Liver (tissue), 9 donors: ENCODE measurements around the gene INPP4A. TPM values are rescaled to one million over a fixed set of nuclear protein-coding genes. Genes with fewer than 3 reads are reported as not detected.
"Not testable (repeated sequence)": the region's sequence is repeated elsewhere in the genome, so short reads cannot be mapped to it uniquely, and the experiment has no call there.

Experiments used
- DNase-seq: peaks from one replicate; pipeline ENCODE4 v3.0.0-alpha.2; 2017; ENCODE audit warnings: low spot score
- H3K27ac ChIP-seq, 2 donors: one replicate each; pipeline ENCODE4 v1.7.0; 2013; ENCODE audit warnings: inconsistent platforms in 2 of 2, low read length in 2 of 2, control low read depth in 1 of 2, low read depth in 1 of 2, mild to moderate bottlenecking in 1 of 2
- H3K27me3 ChIP-seq, 4 donors: one replicate each; pipeline versions ENCODE4 v1.6.1 to v1.7.0; 2013; ENCODE audit warnings: low read length in 3 of 4, inconsistent platforms in 1 of 4, mild to moderate bottlenecking in 1 of 4, moderate library complexity in 1 of 4; ENCODE audit not compliant: control insufficient read depth in 4 of 4, insufficient read depth in 4 of 4
- H3K36me3 ChIP-seq, 4 donors: one replicate each; pipeline versions ENCODE4 v1.6.1 to v1.7.0; 2013; ENCODE audit warnings: low read length in 3 of 4, mild to moderate bottlenecking in 3 of 4, low read depth in 1 of 4, moderate library complexity in 1 of 4; ENCODE audit not compliant: control insufficient read depth in 4 of 4, insufficient read depth in 3 of 4
- H3K4me1 ChIP-seq, 4 donors: one replicate each; pipeline versions ENCODE4 v1.6.1 to v1.7.0; 2013; ENCODE audit warnings: low read length in 3 of 4, mild to moderate bottlenecking in 3 of 4, moderate library complexity in 1 of 4; ENCODE audit not compliant: control insufficient read depth in 4 of 4, insufficient read depth in 4 of 4
- H3K4me3 ChIP-seq, 3 donors: one replicate each; pipeline versions ENCODE4 v1.6.1 to v1.7.0; 2013; ENCODE audit warnings: low read length in 3 of 3, control low read depth in 1 of 3, low read depth in 1 of 3, mild to moderate bottlenecking in 1 of 3
- H3K9ac ChIP-seq, 2 donors: one replicate each; pipeline ENCODE4 v1.7.0; 2013; ENCODE audit warnings: low read length in 2 of 2, mild to moderate bottlenecking in 2 of 2, moderate library complexity in 2 of 2, control low read depth in 1 of 2, low read depth in 1 of 2
- H3K9me3 ChIP-seq, 4 donors: one replicate each; pipeline versions ENCODE4 v1.6.1 to v1.7.0; 2013; ENCODE audit warnings: low read length in 3 of 4; ENCODE audit not compliant: control insufficient read depth in 4 of 4
- CTCF ChIP-seq: fragments of 150-350 bp; IDR thresholded peaks from 2 replicates; pipeline ENCODE4 v1.5.1; 2017; ENCODE audit warnings: improper control_type of control experiment, low read depth, low read length; ENCODE audit not compliant: missing input control
- EGR1 ChIP-seq, 2 donors: IDR thresholded peaks; 2 replicates each; pipeline ENCODE4 v1.6.1; 2016 to 2018; ENCODE audit warnings: antibody characterized with exemption in 2 of 2, low read depth in 2 of 2
- FOXA1 ChIP-seq: IDR thresholded peaks from 2 replicates; pipeline ENCODE4 v1.6.1; 2016; ENCODE audit warnings: antibody characterized with exemption
- FOXA2 ChIP-seq: IDR thresholded peaks from 2 replicates; pipeline ENCODE4 v1.6.1; 2016; ENCODE audit warnings: antibody characterized with exemption
- GABPA ChIP-seq, 2 donors: IDR thresholded peaks in 1 of 2; conservative IDR thresholded peaks in 1 of 2; 2 replicates each; pipeline ENCODE4 v1.6.1; 2016; ENCODE audit warnings: antibody characterized with exemption in 2 of 2, mild to moderate bottlenecking in 1 of 2, moderate library complexity in 1 of 2
- HNF4G ChIP-seq: IDR thresholded peaks from 2 replicates; pipeline ENCODE4 v1.6.1; 2016; ENCODE audit warnings: antibody characterized with exemption
- JUND ChIP-seq, 2 donors: IDR thresholded peaks; 2 replicates each; pipeline ENCODE4 v1.6.1; 2016; ENCODE audit warnings: antibody characterized with exemption in 2 of 2
- MAX ChIP-seq: IDR thresholded peaks from 2 replicates; pipeline ENCODE4 v1.6.1; 2016; ENCODE audit warnings: antibody characterized with exemption
- NR2F2 ChIP-seq: IDR thresholded peaks from 2 replicates; pipeline ENCODE4 v1.6.1; 2016; ENCODE audit warnings: antibody characterized with exemption
- REST ChIP-seq: IDR thresholded peaks from 2 replicates; pipeline ENCODE4 v1.6.1; 2016; ENCODE audit warnings: antibody characterized with exemption, mild to moderate bottlenecking
- RXRA ChIP-seq, 2 donors: IDR thresholded peaks; 2 replicates each; pipeline ENCODE4 v1.6.1; 2017 to 2018; ENCODE audit warnings: antibody characterized with exemption in 2 of 2, mild to moderate bottlenecking in 1 of 2
- SP1 ChIP-seq: IDR thresholded peaks from 2 replicates; pipeline ENCODE4 v1.6.1; 2018; ENCODE audit warnings: antibody characterized with exemption, mild to moderate bottlenecking
- TAF1 ChIP-seq: conservative IDR thresholded peaks from 2 replicates; pipeline ENCODE4 v1.6.1; 2016; ENCODE audit warnings: antibody characterized with exemption, mild to moderate bottlenecking
- ZBTB33 ChIP-seq: IDR thresholded peaks from 2 replicates; pipeline ENCODE4 v1.6.1; 2016; ENCODE audit warnings: antibody characterized with exemption
- WGBS: extraction: QIAGEN DNeasy Blood & Tissue Kit; methylation state at CpG from one replicate; pipeline ENCODE4 v1.1.7; 2013; 5-methylcytosine and 5-hydroxymethylcytosine counted together
- polyA plus RNA-seq, 2 donors: library from polyadenylated mRNA; stranded (reverse) in 1 of 2; unstranded in 1 of 2; fragments of 200-250 nt in 1 of 2; fragments of >200 nt in 1 of 2; fragmentation: Nextera tagmentation in 1 of 2; extraction: Ambion mirVana in 1 of 2; gene quantifications; one replicate each; pipeline versions ENCODE4 v1.2.1 to v1.2.3, GENCODE V29; 2013 to 2015
- total RNA-seq, 2 donors: library from RNA; depleted of rRNA; stranded (reverse); fragments of >200 nt; gene quantifications; one replicate each; pipeline ENCODE4 v1.2.3, GENCODE V29; 2014
- donor health status: healthy.
- donor health status: healthy.
- donor health status: healthy.
- donor health status: healthy.
- donor health status: healthy.

INPP4A gene
- total and polyA plus RNA-seq, 4 donors = 2.9 to 14.9 (median 7.2) TPM

- Histone ChIP-seq H3K4me1 (no peaks in the 10 kb centered on the region), H3K27me3 (no peaks in the 10 kb centered on the region), H3K4me3 (no peak overlapping the region), H3K9me3 (peaks cover 0 to 2% (median 0%) of the 10 kb centered on the region in 4 donors), H3K27ac (no peak overlapping the region), H3K9ac (no peak overlapping the region), H3K36me3 (no peaks in the 10 kb centered on the region)
- no peak for TF ChIP-seq NR2F2
- no peak for TF ChIP-seq TAF1
- no peak for TF ChIP-seq FOXA1
- TF ChIP-seq HNF4G = no peak
- no peak for DNase-seq
- 79% methylated on average over 2 of the region's 2 CpGs for WGBS
Observed at GRCh38 chr2:98433363-98433964, 11.2 kb upstream of the INPP4A start.

- Histone ChIP-seq H3K36me3 (no peaks in the 10 kb centered on the region), H3K4me1 (no peaks in the 10 kb centered on the region), H3K9ac (no peak overlapping the region), H3K27ac (no peak overlapping the region), H3K9me3 (peaks cover 0 to 2% (median 0%) of the 10 kb centered on the region in 4 donors), H3K4me3 (no peak overlapping the region), H3K27me3 (no peaks in the 10 kb centered on the region)
- 75% methylated on average over 3 of the region's 3 CpGs for WGBS
- no peak for TF ChIP-seq RXRA (IDR thresholded peaks at IDR 0.05)
- no peak for TF ChIP-seq MAX
- TF ChIP-seq HNF4G = no peak
- no peak for TF ChIP-seq SP1
- TF ChIP-seq EGR1 (IDR thresholded peaks at IDR 0.05; ENCODE audit: low read depth in 2 of 2) = no peak
- no peak for TF ChIP-seq FOXA2
- TF ChIP-seq GABPA (IDR thresholded peaks at IDR 0.05 in 1 of 2, conservative IDR thresholded peaks at IDR 0.05 in 1 of 2) = no peak
- TF ChIP-seq JUND (IDR thresholded peaks at IDR 0.05) = no peak
- DNase-seq = no peak
Observed at GRCh38 chr2:98434492-98434891, 10.2 kb upstream of the INPP4A start.

- H3K27me3 ChIP-seq, H3K9ac ChIP-seq, H3K27ac ChIP-seq, H3K36me3 ChIP-seq, H3K4me3 ChIP-seq, DNase-seq, H3K4me1 ChIP-seq, H3K9me3 ChIP-seq: not testable (repeated sequence)
- WGBS = 90% methylated on average over 4 of the region's 4 CpGs
Observed at GRCh38 chr2:98435670-98436069, 9.0 kb upstream of the INPP4A start.

- H3K27ac ChIP-seq = no peak overlapping the region
- WGBS = 67% methylated on average over 4 of the region's 4 CpGs
- TF ChIP-seq REST = no peak
- no peak for TF ChIP-seq ZBTB33
- TF ChIP-seq GABPA (IDR thresholded peaks at IDR 0.05 in 1 of 2, conservative IDR thresholded peaks at IDR 0.05 in 1 of 2) = no peak
- no peak for TF ChIP-seq FOXA2
- no peak for TF ChIP-seq RXRA (IDR thresholded peaks at IDR 0.05)
- TF ChIP-seq CTCF = no peak
- H3K4me3 ChIP-seq = no peak overlapping the region
- no peak overlapping the region for H3K9ac ChIP-seq
- no peaks in the 10 kb centered on the region for H3K4me1 ChIP-seq
- no peaks in the 10 kb centered on the region for H3K27me3 ChIP-seq
- no peaks in the 10 kb centered on the region for H3K36me3 ChIP-seq
- DNase-seq = no peak
- H3K9me3 ChIP-seq = peaks cover 0 to 2% (median 0%) of the 10 kb centered on the region in 4 donors
Observed at GRCh38 chr2:98436734-98437133, 7.9 kb upstream of the INPP4A start.
